LNCAP (cell line): ENCODE results near the gene RXFP4.

Source experiments
- CTCF ChIP-seq: fragments of 450-650 bp; IDR thresholded peaks from 2 replicates; pipeline ENCODE4 v1.5.1; 2017; ENCODE audit warnings: mild to moderate bottlenecking

Gene RXFP4

DNA sequence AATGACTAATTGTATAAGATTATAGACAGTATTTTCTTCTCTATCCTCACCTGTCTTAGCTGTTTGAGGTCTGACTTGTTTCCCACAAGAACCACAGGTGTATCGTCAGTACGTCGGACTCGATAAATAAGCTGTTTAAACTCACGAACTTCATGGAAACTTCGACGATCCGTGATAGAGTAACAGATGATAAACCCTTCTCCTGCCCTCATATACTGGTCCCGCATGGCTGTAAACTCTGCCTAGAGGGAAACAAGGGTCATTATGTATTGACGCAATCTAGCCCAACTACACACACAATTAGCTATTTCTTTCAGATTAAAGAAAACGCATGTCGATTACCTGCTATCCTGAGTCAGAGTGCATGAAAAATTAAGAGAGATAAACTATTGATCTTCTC lies 37.2 kb upstream of the RXFP4 start:
- no peak for TF ChIP-seq CTCF

- no peak for TF ChIP-seq CTCF
These were observed 31.5 kb upstream of the RXFP4 start for GRCh38 chr1:155909894-155910293.

DNA sequence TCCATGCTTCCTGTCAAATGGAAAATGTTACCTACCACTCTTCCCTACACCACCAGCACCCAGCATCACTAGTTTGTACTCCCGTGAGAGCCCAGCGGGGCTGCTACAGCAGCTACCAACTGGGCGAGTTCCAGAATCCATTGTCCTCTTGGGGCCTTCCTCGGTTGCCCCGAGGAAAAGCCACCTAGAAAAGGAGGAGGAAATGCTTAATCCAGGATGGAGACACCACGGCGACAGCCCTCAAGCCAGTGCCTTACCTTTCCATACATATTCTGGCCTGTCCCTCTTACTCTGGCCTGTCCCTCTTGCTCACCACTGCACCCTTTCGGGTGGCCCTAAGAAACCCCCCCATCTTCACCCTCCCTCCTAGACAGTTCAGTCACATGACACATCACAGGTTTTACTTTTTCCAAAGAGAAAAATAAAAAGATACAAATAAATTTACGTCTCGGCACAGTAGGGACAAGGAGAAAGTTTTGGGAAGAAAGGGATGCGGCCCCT lies 30.8 kb upstream of the RXFP4 start:
- TF ChIP-seq CTCF, result no peak

DNA sequence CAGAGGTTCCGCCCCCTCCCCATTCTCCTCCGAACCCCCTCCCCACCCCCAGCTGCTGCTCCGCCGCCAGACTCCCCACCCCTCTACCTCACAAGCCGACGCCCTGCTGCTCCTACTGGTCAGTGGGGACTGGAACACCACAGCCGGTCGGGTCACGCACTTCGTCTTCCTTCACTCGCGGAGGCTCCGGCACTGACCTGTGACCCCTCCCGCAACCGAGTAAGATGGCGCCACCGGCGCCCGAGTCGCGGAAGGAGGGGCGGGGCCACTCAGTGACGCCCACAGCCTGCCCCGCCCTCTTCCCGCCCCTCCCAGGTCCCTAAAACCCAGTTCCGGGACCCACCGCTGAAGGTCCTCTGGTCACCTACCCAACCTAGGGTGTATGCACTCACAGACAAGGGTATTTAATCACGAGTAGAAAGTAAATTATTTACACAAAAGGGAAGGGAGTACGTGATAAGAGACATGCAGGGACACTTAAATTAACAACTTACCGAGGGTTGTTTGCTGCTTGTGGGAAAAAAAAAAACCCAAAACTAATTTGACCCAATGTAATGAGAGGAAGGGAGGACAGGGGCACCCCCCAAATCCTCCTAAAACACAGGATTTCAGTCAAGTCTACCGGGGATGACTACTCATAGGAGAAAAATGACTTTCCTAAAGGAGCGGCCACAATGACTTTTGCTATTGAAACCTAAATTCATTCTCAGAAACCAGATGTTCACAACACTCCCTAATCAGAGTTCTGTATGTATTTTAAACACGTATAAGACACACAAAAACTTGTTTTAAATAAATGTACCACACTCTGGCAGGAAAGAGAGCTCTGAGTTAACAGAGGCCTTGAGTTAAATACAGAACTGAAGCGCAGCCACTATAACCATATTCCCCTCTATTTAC lies 30.0 kb upstream of the RXFP4 start, which contains the start of gene RIT1:
Gene RIT1 (minus strand): TSS at position 194 of the 900 bp plus-strand sequence. CDS start 588 bp downstream, outside the sequence.
- TF ChIP-seq CTCF, result no peak

GRCh38 chr1:155912056-155912536 lies 29.3 kb upstream of the RXFP4 start:
- no peak for TF ChIP-seq CTCF

DNA sequence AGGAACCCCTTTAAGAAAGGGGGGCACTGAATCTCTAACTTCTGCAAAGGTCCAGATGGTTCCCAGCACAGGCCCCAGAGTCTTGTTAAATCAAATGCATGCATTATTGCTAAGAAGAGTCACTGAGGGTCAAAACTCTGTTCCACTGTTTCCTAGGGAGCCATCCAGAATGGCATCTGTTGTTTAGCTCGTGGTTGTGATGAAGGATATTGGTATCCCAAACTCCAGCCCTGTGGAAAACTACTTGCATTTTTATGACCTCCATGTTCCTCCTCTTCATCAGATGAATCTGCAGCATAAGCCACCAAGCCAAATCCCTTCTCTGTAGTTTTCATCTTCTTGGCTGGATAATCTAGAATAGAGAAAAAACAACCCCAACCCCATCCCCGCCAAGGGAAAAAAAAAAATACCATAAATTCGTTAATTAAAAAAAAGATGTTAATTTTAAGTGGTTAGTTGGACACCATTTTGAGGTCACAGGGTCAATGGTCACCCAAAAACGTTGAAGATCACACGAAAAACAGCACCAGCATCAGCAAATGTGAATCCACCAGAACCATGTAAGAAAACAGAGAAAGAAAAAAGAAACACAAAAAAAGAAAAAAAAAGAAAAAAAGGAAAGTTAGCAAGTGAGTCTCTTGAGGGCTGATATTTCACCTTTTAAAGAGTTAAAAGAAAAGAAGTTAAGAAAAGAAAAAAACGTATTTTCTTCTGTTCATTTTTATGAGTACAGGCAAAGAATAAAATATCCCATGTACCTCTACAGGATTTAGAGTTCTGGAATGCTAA lies 27.3 kb upstream of the RXFP4 start:
- TF ChIP-seq CTCF, result no peak

- no peak for TF ChIP-seq CTCF
These were observed 22.8 kb upstream of the RXFP4 start for GRCh38 chr1:155918660-155919059.
